ENCODE results near the gene ADAMTS7.
A peak's percentile ranks its signal among the peaks of the same experiment; 100 is the strongest.
"Not testable (repeated sequence)": the region's sequence is repeated elsewhere in the genome, so short reads cannot be mapped to it uniquely, and the experiment has no call there.

Gene ADAMTS7

GRCh38 chr15:78789615-78790014 lies 21.6 kb downstream of the ADAMTS7 start:
- intact Hi-C loops (cut with DNase I), result no loop called here
- no peak for DNase-seq

DNA sequence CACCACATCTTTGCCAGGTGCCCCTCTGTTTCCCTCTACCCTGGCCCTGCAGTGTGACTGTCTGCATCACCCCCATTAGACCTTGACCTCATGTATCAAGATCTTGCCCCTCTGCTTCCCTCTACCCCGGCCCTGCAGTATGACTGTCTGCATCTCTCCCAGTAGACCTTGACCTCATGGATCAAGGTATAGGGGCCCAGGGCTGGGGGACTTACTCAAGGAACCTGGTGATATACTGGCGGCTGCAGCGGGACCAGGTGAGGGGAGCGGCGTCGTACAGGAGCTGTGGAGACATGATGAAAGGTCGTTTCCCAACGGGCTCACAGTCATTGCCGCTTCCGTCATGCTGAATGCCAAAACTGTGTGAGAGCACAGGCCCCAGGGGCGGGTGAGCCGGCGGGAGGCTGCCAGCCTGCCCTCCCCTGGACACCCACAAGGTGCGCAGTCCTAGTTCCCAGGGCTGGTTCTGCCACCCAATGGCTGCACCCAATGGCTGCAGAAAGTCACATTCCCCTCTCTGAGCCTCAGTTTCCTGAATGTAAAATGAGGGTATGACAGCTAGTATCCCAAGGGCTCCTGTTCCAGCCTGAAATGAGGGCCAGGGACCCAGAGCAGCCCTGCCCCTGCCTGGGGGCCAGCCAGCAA lies 23.1 kb downstream of the ADAMTS7 start:
- no peak for DNase-seq
- intact Hi-C loops (cut with DNase I), result no loop called here

DNA sequence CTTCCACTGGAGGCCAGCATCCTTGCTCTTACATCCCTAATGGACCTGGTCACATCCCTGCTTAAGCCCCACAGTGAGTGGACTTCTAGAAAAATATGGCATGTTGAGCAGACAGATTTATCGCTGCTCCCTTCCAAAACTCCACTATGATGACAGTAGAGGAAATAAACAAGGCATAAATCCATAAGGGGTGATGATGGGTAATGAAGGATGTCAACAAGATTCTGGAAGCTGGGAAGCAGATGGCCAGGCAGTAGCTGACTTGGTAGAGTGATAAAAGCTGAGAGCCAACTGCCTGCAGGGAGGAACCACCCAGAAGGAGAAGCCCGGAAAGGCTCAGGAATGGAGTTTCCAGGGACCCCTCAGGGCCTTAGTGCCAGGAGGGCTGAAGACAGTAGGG lies 28.9 kb downstream of the ADAMTS7 start:
- DNase-seq; intact Hi-C loops (cut with DNase I): not testable (repeated sequence)

DNA sequence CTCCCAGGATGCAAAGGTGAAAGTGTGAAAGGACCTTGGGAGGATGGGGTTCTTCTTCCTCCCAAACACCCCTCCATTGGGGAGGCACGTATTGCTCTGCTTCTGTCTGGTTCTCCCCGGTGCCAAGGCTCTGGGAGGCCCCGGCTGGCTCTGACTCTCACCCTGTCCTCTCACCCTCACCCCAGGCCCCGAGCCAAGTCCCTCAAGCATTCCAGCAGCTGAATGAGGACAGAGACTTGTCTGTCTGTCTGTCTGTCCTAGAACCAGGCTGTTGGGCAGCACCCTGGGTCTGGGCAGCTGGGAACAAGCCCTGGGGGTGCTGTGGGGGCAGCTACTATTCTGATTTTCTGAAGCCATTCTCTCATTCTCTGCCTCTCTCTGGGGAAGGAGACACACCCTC lies 29.9 kb downstream of the ADAMTS7 start:
- intact Hi-C loops (cut with DNase I), result not testable (repeated sequence)

DNA sequence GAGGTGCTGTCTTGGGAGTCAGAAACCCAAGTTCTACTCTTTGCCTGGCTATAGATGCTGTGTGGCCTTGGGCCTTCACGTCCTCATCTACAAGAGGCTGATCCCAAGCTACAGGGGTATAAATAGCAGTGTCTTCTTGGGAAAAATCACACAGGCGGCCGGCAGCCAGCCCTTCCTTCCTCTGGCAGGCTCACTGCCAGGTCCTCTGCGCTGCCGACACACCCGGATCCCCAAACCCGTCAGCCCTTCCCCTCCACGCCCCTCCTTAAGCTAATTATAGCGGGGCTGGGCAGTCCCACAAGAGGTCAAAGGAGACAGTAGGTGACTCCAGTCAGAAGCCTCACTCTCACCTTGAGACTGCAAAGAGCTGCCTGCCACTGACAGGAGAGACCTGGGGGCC lies 31.3 kb downstream of the ADAMTS7 start:
- intact Hi-C loops (cut with DNase I); DNase-seq: not testable (repeated sequence)

More for the DNA sequence above, 29.9 kb downstream of the ADAMTS7 start:
- DNase-seq, result not testable (repeated sequence)

DNA sequence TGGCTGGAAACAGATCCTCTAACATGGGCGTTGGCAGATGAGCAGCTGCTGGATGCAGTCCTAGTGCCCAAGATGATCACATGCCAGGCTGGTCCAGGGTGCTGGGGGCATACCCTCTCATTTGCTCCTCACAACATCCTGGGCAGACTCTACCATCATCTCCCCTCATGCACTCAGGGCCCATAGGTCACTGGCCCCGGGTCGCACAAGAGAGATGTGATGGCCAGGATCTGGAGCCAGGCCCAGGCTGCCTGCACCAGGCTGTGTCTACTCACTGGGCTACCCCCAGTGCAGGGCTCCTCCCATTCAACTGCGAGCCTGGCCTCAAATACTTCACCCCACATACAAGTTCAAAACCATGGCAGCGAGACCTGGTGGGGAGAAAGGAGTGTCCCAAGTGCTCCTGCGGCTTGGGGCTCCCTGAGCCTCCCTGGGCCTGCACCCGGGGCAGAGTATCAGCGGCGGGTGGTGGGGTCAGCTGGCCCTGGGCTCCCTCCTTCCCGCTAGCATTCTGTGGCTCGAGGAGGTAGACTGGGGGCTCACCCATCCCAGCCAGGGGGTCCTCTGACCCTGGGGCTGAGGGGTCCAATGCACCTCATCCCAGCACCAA lies 32.0 kb downstream of the ADAMTS7 start:
- intact Hi-C loops (cut with DNase I), result not testable (repeated sequence)

GRCh38 chr15:78778422-78778821 lies 32.8 kb downstream of the ADAMTS7 start:
- DNase-seq, result no peak
- intact Hi-C loops (cut with DNase I), result no loop called here

More for the DNA sequence above, 32.0 kb downstream of the ADAMTS7 start:
- not testable (repeated sequence) for DNase-seq

- DNase-seq, result peak in 41 of 42 donors; percentile 13 to 82 (median 56)
- intact Hi-C loops (cut with DNase I), result not testable (repeated sequence)
Observed at GRCh38 chr15:78777953-78778345, 33.3 kb downstream of the ADAMTS7 start.

GRCh38 chr15:78777290-78777952 lies 33.8 kb downstream of the ADAMTS7 start:
- DNase-seq; intact Hi-C loops (cut with DNase I): not testable (repeated sequence)

DNA sequence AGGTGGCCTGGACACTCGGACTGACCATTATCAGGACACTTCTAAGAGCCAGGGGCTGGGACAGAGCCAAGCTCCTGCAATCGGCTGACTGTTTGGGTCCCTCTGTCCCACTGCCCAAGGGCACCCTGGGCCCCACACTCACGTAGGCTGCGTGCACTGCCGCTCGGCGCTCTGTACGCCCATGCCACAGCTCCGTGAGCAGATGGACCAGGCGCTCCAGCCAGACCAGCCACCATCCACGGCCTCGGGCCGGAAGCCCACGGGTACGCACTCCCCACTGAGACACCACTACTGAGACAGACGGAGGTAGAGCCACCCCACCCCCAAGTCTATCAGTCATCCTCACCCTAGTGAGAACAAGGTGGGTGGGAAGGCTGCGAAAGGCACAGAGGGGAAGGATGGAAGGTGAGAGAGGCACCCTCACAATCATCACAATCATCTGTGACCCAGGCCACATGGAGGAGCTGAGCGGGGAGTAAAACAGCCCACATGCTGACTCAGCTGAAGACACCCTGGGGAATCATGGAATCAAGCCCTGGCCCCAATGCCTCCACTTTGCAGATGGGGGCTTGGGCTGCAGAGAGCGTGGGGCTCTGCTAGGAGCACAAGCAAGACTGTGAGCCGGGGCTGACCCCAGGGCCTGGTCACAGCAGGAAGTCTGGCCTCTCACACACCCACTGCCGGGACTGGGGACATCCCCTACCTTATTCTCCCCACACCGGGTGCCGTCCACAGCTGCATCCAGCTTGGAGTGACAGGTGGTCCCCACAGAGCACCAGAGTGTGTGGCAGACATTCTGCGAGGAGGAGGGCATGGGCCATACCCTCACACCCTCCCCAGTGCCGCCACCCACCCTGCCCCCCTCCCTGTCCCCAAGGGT lies 35.0 kb downstream of the ADAMTS7 start:
- intact Hi-C loops (cut with DNase I); DNase-seq: not testable (repeated sequence)

- no peak for DNase-seq
- intact Hi-C loops (cut with DNase I), result no loop called here
Observed at GRCh38 chr15:78775472-78775871, 35.8 kb downstream of the ADAMTS7 start.

- DNase-seq; intact Hi-C loops (cut with DNase I): not testable (repeated sequence)
Observed at GRCh38 chr15:78774451-78774990, 36.7 kb downstream of the ADAMTS7 start.

DNA sequence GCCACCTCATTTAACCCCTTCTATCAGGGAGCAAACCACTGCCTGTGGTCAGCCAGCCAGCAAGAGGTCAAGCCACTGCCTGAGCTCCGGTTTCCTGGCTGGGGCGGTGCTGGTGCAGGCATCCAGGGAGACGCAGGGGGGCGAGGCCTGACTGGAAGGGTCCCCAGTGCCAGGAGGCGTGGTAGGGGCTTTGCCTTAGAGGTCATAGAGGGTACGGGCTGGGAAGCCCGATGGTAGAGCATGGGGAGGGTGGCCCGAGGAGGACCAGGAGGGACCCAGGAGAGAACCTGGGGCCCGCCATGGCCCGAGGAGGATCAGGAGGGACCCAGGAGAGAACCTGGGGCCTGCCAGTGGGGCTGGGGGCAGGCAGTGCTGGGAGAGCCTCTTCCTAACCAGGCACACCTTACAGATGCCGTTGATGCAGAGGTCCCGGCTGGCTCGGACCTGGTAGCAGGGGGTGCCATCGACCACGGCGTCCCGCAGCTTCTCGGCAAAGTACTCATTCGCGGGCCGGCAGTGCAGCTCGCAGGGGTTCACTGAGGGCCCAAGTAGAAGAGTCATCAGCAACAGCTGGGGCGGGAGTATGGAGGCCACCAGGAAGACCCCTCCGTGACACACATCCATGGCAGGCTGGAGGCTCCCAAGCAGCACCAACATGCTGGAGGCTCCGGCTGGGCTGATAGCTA lies 37.4 kb downstream of the ADAMTS7 start:
- intact Hi-C loops (cut with DNase I); DNase-seq: not testable (repeated sequence)

DNA sequence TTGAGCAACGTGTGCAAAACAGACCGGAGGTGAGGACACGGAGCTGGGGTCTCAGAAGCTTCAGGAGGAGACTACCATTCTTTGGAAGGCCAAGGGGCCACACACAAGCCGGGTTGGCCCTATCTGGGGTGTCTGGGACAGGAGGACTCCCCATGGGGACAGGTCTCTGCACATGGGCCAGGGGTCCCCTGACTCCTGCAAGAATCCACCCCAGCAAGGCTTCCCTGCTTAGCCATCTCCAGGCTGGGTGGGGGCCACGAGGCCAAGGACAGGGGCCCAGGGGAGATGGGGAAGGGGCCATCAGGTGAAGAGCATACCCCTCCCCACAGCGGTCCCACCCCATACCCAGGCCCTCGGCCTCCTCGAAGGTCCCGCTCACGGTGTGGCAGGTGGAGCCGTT lies 38.5 kb downstream of the ADAMTS7 start:
- DNase-seq, result no peak
- intact Hi-C loops (cut with DNase I), result no loop called here

GRCh38 chr15:78771436-78772000 lies 39.7 kb downstream of the ADAMTS7 start:
- DNase-seq; intact Hi-C loops (cut with DNase I): not testable (repeated sequence)

GRCh38 chr15:78771020-78771419 lies 40.2 kb downstream of the ADAMTS7 start:
- intact Hi-C loops (cut with DNase I); DNase-seq: not testable (repeated sequence)

DNA sequence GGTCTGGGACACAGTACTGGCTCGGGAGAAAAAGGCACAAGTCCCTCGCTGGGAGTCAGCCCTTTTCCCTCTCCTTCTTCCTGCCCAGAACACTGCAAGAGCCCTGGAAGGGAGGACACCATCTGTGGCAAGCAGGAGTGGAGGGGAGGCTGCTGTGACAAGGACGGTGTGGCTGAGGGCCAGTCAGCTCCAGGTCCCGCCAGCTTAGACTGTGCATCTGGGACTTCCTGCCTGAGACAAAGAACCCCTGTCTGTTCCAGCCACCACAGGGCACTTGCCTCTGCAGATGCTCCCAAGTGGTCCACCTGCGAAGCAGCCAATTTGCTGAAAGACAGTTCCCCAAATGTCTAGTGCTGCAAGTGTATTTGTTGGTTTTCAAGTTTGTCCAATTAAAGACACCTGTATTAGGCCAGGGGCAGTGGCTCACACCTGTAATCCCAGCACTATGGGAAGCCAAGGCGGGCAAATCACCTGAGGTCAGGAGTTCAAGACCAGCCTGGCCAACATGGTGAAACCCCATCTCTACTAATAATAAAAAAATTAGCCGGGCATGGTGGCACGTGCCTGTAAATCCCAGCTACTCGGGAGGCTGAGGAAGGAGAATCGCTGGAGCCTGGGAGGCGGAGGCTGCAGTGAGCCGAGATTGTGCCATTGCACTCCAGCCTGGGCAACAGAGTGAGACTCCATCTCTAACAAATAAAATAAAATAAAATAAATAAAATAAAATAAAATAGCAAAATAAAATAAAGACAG lies 41.6 kb downstream of the ADAMTS7 start:
- intact Hi-C loops (cut with DNase I); DNase-seq: not testable (repeated sequence)
